Measurements from ENCODE around the gene DIAPH2. TPM values are rescaled to one million over a fixed set of nuclear protein-coding genes. Genes with fewer than 3 reads are reported as not detected.

The DIAPH2 gene
- total RNA-seq, 1 donor from 2014 or later: 9.9 TPM

DNA sequence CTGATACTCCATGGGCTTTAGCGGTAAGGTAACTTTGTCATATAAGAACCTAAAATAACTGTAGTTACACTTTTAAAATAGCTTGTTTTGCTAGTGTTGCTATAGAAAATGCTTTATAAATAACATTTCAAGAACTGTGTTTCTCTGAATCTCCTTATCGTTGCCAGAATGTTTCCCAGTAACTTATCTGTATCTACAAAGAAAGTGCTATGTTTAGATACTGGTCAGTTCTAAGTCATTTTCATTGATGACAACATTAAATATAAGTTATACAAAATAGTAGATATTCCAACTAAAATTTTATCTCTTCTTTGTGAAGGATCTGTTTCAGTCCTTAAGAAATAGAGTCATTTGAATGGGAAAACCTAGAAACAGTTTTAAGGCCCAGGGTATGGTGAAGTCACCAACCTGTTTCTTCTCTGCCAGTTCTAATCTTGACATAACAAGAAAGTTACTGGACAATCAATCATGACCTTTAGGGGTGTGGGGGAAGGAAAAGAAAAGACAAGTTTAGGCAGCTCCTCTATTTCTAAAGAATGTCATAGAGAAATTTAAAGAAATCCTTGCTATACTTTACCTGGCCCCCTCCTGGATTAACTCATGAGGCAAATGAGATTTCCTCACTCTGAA is 625.0 kb downstream of the DIAPH2 start:
- DNase-seq (ENCODE audit: missing footprints) (no peak), ATAC-seq (no peak)
- intact Hi-C loops (cut with DNase I): no loop called here

DNA sequence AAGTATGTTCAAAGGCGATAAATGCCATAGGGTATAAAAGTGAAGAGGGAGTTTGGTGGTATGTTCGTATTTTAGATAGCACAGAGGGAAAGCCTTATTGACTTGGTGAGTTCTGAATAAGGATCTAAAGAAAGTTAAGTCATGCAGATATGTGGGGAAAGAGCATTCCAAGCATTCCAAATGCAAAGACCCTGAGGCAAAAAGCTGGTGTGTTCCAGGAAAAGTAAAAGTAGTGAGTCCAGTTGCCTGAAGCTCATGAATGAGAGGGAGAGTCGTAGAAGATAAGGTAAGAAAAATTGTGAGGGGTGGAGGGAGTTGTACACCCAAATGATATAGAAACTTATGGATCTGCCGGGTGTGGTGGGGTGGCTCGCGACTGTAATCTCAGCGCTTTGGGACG is 625.7 kb downstream of the DIAPH2 start:
- no peak for DNase-seq (ENCODE audit: missing footprints)
- intact Hi-C loops (cut with DNase I): no loop called here
- no peak for ATAC-seq

DNA sequence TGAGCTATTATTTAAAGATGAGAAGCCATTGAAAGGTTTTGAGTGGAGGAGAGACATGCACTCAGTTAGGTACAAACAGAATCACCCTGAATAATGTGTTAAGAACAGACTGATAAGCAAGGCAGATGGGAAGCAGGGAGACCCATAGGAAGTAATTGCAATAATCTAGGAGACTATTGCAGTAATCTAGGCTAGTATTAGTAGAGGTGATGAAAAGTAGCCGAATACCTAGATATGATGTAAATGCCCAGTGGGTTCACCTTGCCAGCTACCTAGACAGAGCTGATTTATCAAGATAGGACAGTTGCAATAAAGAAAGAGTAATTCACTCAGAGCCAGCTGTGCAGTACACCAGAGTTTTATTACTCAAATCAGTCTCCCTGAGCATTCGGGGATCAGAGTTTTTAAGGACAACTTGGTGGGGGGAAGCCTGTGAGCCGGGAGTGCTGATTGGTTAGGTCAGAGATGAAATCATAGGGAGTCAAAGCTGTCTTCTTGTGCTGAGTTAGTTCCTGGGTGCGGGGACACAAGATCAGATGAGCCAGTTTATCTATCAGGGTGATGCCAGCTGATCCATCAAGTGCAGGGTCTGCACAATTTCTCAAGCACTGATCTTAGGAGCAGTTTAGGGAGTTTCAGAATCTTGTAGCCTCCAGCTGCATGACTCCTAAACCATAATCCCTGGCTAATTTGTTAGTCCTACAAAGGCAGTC is 626.6 kb downstream of the DIAPH2 start:
- intact Hi-C loops (cut with DNase I): no loop called here
- DNase-seq (ENCODE audit: missing footprints): no peak
- no peak for ATAC-seq

DNA sequence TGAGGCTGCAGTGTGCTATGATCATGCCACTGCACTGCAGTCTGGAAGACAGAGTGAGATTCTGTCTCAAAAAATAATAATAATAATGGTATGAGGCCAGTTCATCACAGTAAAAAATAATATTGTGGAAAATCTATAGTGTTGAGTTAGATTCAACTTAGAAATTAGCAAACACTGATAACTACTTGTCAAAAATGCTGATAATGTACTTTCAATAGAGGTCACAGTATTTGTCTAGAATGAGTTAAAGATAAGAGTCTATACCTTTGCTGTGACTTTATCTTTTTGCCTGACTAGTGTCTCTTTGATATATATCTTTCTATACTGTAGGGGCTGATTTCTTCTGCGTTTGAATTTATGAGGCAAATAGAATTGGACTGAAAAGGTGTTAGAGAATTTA is 629.7 kb downstream of the DIAPH2 start:
- no peak for ATAC-seq

DNA sequence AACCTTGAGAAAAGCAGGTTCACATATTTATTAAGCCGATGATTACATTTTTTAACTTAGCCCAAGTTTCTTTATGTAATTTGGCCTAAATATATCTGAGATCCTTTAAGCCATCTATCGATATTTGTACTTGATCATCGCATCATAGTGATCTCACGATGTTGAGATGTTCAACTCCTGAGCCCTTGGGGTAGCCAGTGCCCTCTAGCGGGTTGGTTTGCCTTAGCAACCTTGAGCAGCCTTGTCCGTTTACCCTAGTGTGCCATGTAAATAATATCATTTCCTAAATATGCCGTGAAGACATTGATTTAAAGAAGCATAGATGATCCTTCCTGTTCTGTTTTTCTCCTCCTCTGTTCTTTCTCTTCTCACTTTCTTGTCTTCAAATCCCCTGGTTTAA is 631.3 kb downstream of the DIAPH2 start:
- intact Hi-C loops (cut with DNase I): no loop called here
- ATAC-seq (no peak), DNase-seq (ENCODE audit: missing footprints) (no peak)

More for the DNA sequence above, 629.7 kb downstream of the DIAPH2 start:
- intact Hi-C loops (cut with DNase I): no loop called here
- DNase-seq (ENCODE audit: missing footprints): no peak

DNA sequence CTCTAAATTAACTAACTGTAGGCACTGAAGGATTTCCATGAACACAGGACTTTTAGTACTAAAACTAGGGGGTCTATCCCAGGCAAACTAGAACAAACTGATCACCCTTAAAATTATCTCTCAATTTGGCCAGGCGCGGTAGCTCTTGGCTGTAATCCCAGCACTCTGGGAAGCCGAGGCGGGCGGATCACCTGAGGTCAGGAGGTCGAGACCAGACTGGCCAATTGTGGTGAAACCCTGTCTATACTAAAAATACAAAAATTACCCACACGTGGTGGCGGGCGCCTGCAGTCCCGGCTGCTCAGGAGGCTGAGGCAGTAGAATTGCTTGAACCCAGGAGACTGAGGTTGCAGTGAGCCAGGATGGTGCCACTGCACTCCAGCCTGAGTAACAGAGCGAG is 635.7 kb downstream of the DIAPH2 start:
- ATAC-seq: no peak
- no peak for DNase-seq (ENCODE audit: missing footprints)
- intact Hi-C loops (cut with DNase I): no loop called here

DNA sequence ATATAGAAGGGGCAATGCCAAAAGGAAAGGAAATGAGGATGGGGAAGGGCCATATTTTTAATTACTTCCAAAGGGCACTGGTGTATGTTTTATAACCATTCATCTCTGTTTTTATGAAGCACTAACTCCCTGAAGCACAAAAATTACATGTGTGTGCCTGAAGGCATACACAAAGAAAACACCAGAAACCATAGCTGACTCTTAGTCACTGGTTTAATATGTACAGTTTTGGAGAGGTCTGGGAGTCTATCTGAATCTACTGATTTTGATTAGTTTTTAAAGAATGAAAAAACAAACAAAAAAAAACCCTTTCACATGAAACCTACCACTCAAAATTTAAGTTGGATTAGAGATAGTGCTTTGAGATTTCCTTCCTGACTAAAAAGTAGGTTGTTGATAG is 637.8 kb downstream of the DIAPH2 start:
- intact Hi-C loops (cut with DNase I): no loop called here
- ATAC-seq (no peak), DNase-seq (ENCODE audit: missing footprints) (no peak)

DNA sequence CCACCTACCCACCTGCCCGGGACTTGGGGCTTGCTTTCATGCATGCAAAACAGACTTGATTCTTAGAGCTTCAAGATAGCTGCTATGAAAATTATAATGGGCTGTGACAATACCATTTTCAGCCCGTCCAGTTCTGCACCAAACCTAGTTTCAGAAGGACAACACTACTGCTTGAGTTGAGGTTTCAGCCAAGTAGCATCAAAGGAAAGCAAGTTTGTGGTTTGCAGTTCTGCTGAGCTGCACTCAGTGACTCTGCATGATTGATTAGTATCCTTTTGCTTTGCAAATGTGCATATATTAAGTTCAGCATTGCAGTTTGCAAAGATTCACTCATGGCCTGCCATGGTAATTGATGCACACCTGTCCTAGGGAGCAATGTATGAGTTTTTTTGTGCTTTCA is 641.8 kb downstream of the DIAPH2 start:
- intact Hi-C loops (cut with DNase I): no loop called here
- ATAC-seq (no peak), DNase-seq (ENCODE audit: missing footprints) (no peak)

DNA sequence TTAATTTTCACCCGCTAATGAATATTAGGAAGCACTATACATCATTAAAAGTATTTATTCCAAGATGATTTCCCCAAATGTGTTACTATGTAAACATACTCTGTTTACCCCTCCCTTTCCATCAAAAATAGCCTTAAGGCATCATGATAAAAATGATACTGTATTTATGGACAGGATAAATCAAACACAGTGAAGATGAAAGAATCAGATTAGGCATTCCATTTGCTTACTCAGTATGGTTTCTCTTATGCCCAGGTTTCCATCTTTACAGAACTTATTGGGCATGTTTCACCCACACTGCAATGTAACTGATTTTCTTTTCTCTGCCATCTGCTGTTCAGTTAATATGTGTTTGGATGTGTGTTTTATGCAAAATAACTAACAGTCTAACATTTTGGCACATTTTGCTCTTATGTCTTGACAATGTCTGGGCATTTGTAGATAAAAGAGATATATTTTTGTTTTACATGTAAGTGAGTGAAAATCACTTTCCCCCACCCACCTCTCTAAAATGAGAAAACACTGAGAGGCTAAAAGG is 644.3 kb downstream of the DIAPH2 start:
- no peak for ATAC-seq
- no peak for DNase-seq (ENCODE audit: missing footprints)
- intact Hi-C loops (cut with DNase I): no loop called here

DNA sequence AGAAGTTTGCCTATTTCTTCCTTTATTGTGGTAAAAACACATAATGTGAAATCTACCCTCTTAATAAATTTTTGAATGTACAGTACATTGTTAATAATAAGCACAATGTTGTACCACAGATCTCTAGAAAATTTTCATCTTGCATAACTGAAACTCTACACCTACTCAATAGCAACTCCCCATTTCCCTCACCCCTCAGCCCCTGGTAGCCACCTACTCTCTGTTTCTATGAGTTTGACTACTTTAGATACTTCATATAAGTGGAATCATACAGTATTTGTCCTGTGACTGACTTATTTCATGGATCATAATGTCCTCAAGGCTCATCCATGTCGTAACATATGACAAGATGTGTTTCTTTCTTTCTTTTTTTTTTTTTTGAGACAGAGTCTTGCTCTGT is 645.5 kb downstream of the DIAPH2 start:
- no peak for ATAC-seq
- DNase-seq (ENCODE audit: missing footprints): no peak
- intact Hi-C loops (cut with DNase I): no loop called here

DNA sequence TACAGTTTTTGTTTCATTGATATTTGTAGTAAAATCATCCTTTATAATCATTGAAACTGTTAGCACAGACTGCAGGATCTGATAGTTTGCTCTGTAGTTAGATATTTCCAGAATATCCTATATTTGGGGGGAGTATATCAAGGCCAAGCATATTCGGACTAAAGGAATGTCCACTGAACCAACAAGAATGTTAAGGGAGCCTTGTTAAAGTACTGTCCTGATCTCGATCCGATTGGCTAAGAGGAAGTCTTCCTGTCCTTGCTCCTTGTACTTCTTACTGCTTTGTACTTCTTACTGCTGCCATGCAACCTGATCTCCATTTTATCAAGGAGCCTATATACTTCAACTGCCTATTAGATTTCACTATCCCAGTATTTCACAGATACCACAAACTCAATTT is 648.3 kb downstream of the DIAPH2 start:
- ATAC-seq (no peak), DNase-seq (ENCODE audit: missing footprints) (no peak)
- intact Hi-C loops (cut with DNase I): no loop called here

DNA sequence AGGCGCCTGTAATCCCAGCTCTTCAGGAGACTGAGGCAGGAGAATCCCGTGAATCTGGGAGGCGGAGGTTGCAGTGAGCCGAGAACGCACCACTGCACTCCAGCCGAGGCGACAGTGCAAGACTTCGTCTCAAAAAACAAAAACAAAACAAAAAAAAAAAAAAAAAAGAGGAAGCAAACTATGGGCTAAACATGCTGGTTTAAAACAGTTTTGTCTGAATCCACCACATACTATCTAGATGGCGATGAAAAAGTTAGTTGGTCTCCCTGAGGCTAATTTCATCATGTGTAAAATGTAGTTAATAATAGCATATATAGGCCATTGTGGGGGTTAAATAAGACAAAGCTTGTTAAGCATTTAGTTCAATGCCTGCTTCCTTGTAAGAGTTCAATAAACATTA is 650.2 kb downstream of the DIAPH2 start:
- intact Hi-C loops (cut with DNase I): no loop called here
- DNase-seq (ENCODE audit: missing footprints): no peak
- ATAC-seq: no peak

DNA sequence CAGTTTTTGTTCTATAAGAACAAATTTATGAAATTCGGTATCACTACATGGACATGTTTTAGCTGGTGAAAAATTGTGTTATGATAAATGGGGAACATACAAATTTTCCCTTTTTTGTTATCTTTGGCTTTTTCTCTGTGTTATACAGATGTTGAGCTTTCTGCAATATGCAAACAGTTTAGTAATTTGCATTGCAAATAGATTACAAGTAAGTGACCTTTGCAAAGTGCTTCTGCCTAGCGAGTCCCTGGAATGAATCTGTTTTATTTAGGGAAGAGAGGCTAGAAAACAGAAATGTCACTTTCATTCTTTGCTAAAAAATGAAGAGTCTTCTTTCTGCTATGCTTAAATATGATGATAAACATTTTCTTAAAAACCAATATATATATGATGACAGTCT is 660.1 kb downstream of the DIAPH2 start:
- intact Hi-C loops (cut with DNase I): no loop called here
- ATAC-seq (no peak), DNase-seq (ENCODE audit: missing footprints) (no peak)

DNA sequence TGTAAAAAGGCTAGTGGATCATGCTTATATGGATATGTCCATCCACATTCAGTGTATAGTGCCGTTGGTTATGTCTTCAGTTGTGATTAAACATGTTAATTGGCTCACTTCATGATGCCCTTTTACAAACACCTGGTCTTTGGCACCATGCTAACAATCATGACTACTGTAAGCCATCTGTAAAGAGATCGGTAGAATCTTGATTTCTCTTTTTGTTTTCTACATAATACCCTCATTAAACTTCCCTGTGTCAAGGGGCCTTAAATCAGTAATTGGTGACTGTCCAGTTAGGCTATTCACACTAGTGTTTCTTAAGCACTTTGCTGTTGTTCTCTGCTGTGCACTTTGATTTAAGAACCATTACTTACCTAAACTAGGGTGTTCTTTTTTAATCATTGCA is 674.3 kb downstream of the DIAPH2 start:
- intact Hi-C loops (cut with DNase I): no loop called here
- ATAC-seq (no peak), DNase-seq (ENCODE audit: missing footprints) (no peak)

DNA sequence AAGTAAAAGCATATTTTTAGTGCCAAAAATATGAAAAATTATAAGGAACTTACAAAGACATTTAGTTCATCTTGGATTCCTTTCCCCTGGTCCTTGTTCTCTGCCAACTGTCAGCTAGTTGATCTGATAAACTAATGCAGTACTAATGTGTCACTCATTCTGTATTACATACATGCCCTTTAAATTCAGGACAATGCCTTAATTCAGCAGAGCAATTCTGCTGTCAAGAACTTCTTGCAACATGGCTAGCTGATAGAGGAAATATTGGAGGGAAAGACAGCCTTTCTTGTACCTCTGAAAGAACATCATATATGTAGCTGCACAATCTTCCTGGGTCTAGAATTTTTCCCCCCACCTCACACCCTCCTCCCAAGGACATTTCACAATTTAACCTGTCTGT is 679.2 kb downstream of the DIAPH2 start:
- intact Hi-C loops (cut with DNase I): no loop called here
- no peak for DNase-seq (ENCODE audit: missing footprints)
- ATAC-seq: no peak

DNA sequence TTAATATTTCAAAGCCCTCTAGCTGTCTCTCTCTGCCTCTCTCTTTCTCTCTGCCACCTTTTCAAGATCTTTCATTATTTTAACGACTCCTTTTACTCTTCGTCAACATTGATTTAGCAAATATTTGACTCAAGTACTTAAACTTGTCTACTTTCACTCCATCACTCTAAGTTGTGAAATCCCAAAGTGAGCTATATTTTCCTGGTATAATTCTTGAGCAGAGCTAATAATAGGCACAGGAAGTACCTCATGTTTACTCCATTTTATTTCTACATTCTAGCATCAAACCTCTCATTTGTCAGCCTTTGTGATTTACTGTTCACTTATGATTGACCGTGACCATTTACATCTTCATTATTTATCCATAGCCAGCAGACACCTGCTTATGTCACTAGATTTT is 681.6 kb downstream of the DIAPH2 start:
- DNase-seq (ENCODE audit: missing footprints) (no peak), ATAC-seq (no peak)
- intact Hi-C loops (cut with DNase I): no loop called here

DNA sequence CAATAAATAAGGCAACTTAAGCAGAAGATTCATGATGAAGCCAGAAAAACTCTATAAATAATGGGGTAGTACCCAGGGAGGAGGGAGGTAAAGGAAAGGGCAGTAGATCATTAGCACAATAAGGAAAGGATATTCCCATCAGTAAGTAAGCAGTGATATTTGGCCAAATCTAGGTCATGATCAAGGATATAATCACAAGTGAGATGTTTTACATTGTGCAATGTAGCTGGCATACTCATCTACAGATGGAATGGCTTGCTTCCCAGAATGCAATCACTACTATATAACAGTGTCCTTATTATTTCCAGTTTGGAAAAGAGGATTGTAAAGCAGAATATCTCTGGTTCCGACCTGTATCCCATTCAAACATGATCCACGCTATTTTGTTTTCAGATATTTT is 682.5 kb downstream of the DIAPH2 start:
- intact Hi-C loops (cut with DNase I): no loop called here
- no peak for DNase-seq (ENCODE audit: missing footprints)
- no peak for ATAC-seq

DNA sequence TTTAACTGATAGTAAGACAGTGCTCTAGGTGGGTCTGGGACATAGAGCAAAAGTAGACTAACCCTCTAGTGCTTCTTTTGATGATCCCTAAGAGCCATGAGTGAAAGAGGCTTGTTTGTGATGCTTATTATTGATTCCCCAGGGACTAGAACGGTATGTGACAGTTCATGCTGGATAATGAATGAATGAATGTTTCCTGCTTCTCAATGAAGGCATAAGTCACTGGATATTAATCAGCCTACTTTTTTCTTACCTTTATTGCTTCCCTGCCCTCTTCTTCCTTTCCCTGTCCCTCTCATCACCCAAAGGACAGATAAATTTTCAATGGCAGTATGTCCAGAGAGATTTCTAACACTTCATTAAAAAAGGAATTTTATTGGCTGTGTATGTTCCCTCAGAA is 685.3 kb downstream of the DIAPH2 start:
- ATAC-seq: no peak
- no peak for DNase-seq (ENCODE audit: missing footprints)
- intact Hi-C loops (cut with DNase I): no loop called here

DNA sequence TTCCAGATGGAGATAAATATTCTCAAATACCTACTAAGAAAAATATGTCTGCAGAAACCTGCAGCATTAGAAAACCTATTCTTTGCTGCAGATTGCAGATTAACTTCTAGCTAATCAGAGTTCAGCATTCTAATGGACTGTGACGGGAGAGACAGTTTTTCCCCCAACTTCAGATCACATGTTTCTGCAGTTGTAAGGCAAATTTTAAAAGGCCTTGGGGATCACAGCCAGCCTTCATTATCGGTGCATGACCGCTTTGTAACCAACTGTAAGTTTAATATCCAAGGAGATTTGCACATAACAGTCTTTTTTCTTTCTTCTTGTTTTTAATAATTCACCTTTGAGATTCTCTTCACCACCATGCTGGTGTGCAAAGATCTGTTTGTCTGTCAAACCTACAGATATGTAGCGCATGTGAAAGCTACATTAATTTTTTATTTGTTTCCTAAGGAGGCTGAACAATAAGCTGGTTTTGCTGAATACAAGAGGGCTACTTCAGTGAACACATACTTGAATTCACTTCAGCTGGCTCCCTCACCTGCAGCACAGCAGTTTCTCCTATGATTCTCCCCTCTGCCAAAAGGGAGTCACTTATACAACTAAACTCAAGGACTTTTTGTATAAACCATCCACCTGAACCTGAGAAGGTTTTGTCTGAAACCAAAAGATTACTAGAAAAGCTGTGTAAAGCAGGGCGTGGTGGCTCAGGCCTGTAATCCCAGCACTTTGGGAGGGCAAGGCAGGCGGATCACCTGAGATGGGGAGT is 687.5 kb downstream of the DIAPH2 start:
- DNase-seq (ENCODE audit: missing footprints) (no peak), ATAC-seq (no peak)
- intact Hi-C loops (cut with DNase I): no loop called here

DNA sequence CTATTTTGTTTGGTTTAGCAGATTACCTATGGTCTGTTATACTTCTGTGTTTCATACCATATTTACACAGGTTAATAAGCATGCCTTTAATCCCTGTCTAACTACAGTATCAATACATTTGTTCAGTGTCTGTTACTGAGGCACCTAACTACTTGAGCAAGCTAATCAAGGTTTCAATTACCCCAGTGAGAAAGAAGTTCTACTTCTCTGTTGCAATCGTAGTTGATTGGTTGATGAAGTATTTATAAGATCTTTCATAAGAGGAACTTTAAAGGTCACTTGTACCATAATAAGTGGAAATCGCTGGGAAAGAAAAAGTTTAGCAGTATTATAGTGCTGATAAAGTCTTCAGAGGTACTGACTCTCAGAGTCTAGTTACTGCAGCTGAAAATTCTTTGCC is 689.6 kb downstream of the DIAPH2 start:
- intact Hi-C loops (cut with DNase I): no loop called here
- ATAC-seq: no peak
- no peak for DNase-seq (ENCODE audit: missing footprints)
